Mesodermal cell (in vitro differentiated cells): Measurements from ENCODE around the gene ARPIN.

Experiments
- H3K27ac ChIP-seq: 2 replicates; pipeline ENCODE4 v1.7.0; 2013; ENCODE audit warnings: mild to moderate bottlenecking, low read depth, low read length, moderate library complexity; ENCODE audit not compliant: severe bottlenecking
- H3K36me3 ChIP-seq: 2 replicates; pipeline ENCODE4 v1.7.1; 2013; ENCODE audit warnings: mild to moderate bottlenecking, low read length, moderate library complexity; ENCODE audit not compliant: control insufficient read depth, insufficient read depth
- H3K4me1 ChIP-seq: one replicate; pipeline ENCODE4 v1.7.1; 2013; ENCODE audit warnings: mild to moderate bottlenecking, low read length; ENCODE audit not compliant: insufficient read depth, control insufficient read depth, poor library complexity, severe bottlenecking
- H3K4me3 ChIP-seq: 2 replicates; pipeline ENCODE4 v1.7.0; 2013; ENCODE audit warnings: low read length, control low read depth, mild to moderate bottlenecking; ENCODE audit not compliant: insufficient read depth, poor library complexity, severe bottlenecking; ENCODE audit errors: extremely low read depth
- H3K9me3 ChIP-seq: 2 replicates; pipeline ENCODE4 v1.7.1; 2013; ENCODE audit warnings: mild to moderate bottlenecking, low read length, moderate library complexity; ENCODE audit not compliant: control insufficient read depth
- WGBS, 2 experiments: methylation state at CpG; one replicate each; pipeline ENCODE4 v1.1.5; 2013; ENCODE audit warnings: missing lambda C conversion rate in 2 of 2; ENCODE audit not compliant: insufficient coverage in 2 of 2; 5-methylcytosine and 5-hydroxymethylcytosine counted together

The ARPIN gene

GRCh38 chr15:89937365-89938350 lies 24.9 kb upstream of the ARPIN start:
- Histone ChIP-seq H3K9me3 (no peaks in the 10 kb centered on the region), H3K36me3 (no peaks in the 10 kb centered on the region), H3K4me3 (no peak overlapping the region), H3K27ac (no peak overlapping the region), H3K4me1 (no peaks in the 10 kb centered on the region)
- 90 to 100% methylated on average over 3 of the region's 10 CpGs for WGBS, 2 experiments

- Histone ChIP-seq H3K4me3 (no peak overlapping the region), H3K4me1 (no peaks in the 10 kb centered on the region), H3K27ac (no peak overlapping the region), H3K36me3 (no peaks in the 10 kb centered on the region), H3K9me3 (no peaks in the 10 kb centered on the region)
- 94 to 99% methylated on average over 14 of the region's 14 CpGs for WGBS, 2 experiments
These were observed 24.1 kb upstream of the ARPIN start for GRCh38 chr15:89936786-89937265.

GRCh38 chr15:89936051-89936785 lies 23.5 kb upstream of the ARPIN start:
- no peak overlapping the region for H3K27ac ChIP-seq
- H3K9me3 ChIP-seq: no peaks in the 10 kb centered on the region
- WGBS, 2 experiments: 96 to 98% methylated on average over 6 to 8 of the region's 8 CpGs
- H3K4me3 ChIP-seq: no peak overlapping the region
- H3K4me1 ChIP-seq: no peaks in the 10 kb centered on the region
- H3K36me3 ChIP-seq: no peaks in the 10 kb centered on the region

- no CpG with 5 or more reads among the region's 3 CpGs for WGBS, 2 experiments
- no peaks in the 10 kb centered on the region for H3K36me3 ChIP-seq
These were observed 20.1 kb upstream of the ARPIN start for GRCh38 chr15:89932880-89933279.

GRCh38 chr15:89928421-89928820 lies 15.7 kb upstream of the ARPIN start:
- no peaks in the 10 kb centered on the region for H3K36me3 ChIP-seq
- no peaks in the 10 kb centered on the region for H3K4me1 ChIP-seq
- no peak overlapping the region for H3K4me3 ChIP-seq
- no peak overlapping the region for H3K27ac ChIP-seq
- 89 to 92% methylated on average over 4 of the region's 4 CpGs for WGBS, 2 experiments
- no peaks in the 10 kb centered on the region for H3K9me3 ChIP-seq

More at GRCh38 chr15:89932880-89933279, 20.1 kb upstream of the ARPIN start:
- Histone ChIP-seq H3K4me3 (no peak overlapping the region), H3K9me3 (no peaks in the 10 kb centered on the region), H3K4me1 (no peaks in the 10 kb centered on the region), H3K27ac (no peak overlapping the region)

GRCh38 chr15:89926158-89926557 lies 13.4 kb upstream of the ARPIN start:
- Histone ChIP-seq H3K27ac (no peak overlapping the region), H3K4me3 (no peak overlapping the region), H3K36me3 (no peaks in the 10 kb centered on the region), H3K4me1 (no peaks in the 10 kb centered on the region), H3K9me3 (no peaks in the 10 kb centered on the region)
- WGBS, 2 experiments: 100% methylated on average over 1 of the region's 2 CpGs; no CpG with 5 or more reads in 1 of the 2 experiments

GRCh38 chr15:89917442-89918101 lies 4.8 kb upstream of the ARPIN start:
- no peaks in the 10 kb centered on the region for H3K9me3 ChIP-seq
- H3K36me3 ChIP-seq: no peaks in the 10 kb centered on the region
- no peaks in the 10 kb centered on the region for H3K4me1 ChIP-seq
- 89 to 92% methylated on average over 3 of the region's 4 CpGs for WGBS, 2 experiments
- H3K4me3 ChIP-seq: no peak overlapping the region
- no peak overlapping the region for H3K27ac ChIP-seq

- H3K36me3 ChIP-seq: no peaks in the 10 kb centered on the region
- no peak overlapping the region for H3K27ac ChIP-seq
- WGBS, 2 experiments: 0 to 100% methylated on average over 1 of the region's 3 CpGs
- H3K4me1 ChIP-seq: peaks cover 5% of the 10 kb centered on the region
- H3K4me3 ChIP-seq: no peak overlapping the region
- H3K9me3 ChIP-seq: no peaks in the 10 kb centered on the region
These were observed 3.9 kb upstream of the ARPIN start for GRCh38 chr15:89916660-89917059.

GRCh38 chr15:89912145-89912673 lies 543 bp downstream of the ARPIN start:
- no peaks in the 10 kb centered on the region for H3K36me3 ChIP-seq
- no peaks in the 10 kb centered on the region for H3K9me3 ChIP-seq
- WGBS, 2 experiments: 21 to 25% methylated on average over 18 to 23 of the region's 36 CpGs
- peaks cover 7% of the 10 kb centered on the region for H3K4me1 ChIP-seq
- peak overlapping the region; percentile 52 for H3K4me3 ChIP-seq
- no peak overlapping the region for H3K27ac ChIP-seq

GRCh38 chr15:89910891-89911626 lies 1.7 kb downstream of the ARPIN start:
- no peak overlapping the region for H3K27ac ChIP-seq
- H3K4me1 ChIP-seq: peaks cover 7% of the 10 kb centered on the region
- no peaks in the 10 kb centered on the region for H3K9me3 ChIP-seq
- H3K36me3 ChIP-seq: peaks cover 4% of the 10 kb centered on the region
- H3K4me3 ChIP-seq: no peak overlapping the region
- WGBS, 2 experiments: 91 to 100% methylated on average over 4 to 5 of the region's 6 CpGs
